ENCODE measurements around the gene THADA. TPM values are rescaled to one million over a fixed set of nuclear protein-coding genes. Genes with fewer than 3 reads are reported as not detected.

THADA gene
- total RNA-seq, 1 donor, result 39.4 TPM

GRCh38 chr2:43507137-43507536 lies 88.7 kb downstream of the THADA start:
- H3K9me3 ChIP-seq (ENCODE audit: low read depth, low read length), result no peaks in the 10 kb centered on the region
- DNase-seq (ENCODE audit: insufficient read length, low spot score, missing footprints), result no peak
- H3K79me2 ChIP-seq (ENCODE audit: insufficient read depth, low read length), result no peaks in the 10 kb centered on the region
- no peak for TF ChIP-seq CTCF (IDR thresholded peaks at IDR 0.05; ENCODE audit: extremely low read depth, low read depth, low read length)
- H3K27ac ChIP-seq (ENCODE audit: low read depth, low read length), result no peak overlapping the region
- no peaks in the 10 kb centered on the region for H4K20me1 ChIP-seq (ENCODE audit: insufficient read depth, low read length)
- H3K36me3 ChIP-seq (ENCODE audit: insufficient read depth, low read length), result peaks cover 25% of the 10 kb centered on the region
- no peaks in the 10 kb centered on the region for H3K27me3 ChIP-seq (ENCODE audit: insufficient read depth, low read length)
- no peak overlapping the region for H3K4me3 ChIP-seq (ENCODE audit: insufficient read depth, low read length)
- no peak overlapping the region for H3K4me2 ChIP-seq (ENCODE audit: insufficient read depth, low read length)
- H2AFZ ChIP-seq (ENCODE audit: low read length), result no peak overlapping the region
- H3K4me1 ChIP-seq (ENCODE audit: insufficient read depth, low read length), result peaks cover 4% of the 10 kb centered on the region

- Histone ChIP-seq H3K4me2 (ENCODE audit: insufficient read depth, low read length) (no peak overlapping the region), H3K27ac (ENCODE audit: low read depth, low read length) (no peak overlapping the region), H3K4me3 (ENCODE audit: insufficient read depth, low read length) (no peak overlapping the region), H2AFZ (ENCODE audit: low read length) (no peak overlapping the region), H3K79me2 (ENCODE audit: insufficient read depth, low read length) (no peaks in the 10 kb centered on the region), H3K4me1 (ENCODE audit: insufficient read depth, low read length) (no peaks in the 10 kb centered on the region), H3K36me3 (ENCODE audit: insufficient read depth, low read length) (peaks cover 13% of the 10 kb centered on the region), H3K9me3 (ENCODE audit: low read depth, low read length) (no peaks in the 10 kb centered on the region), H4K20me1 (ENCODE audit: insufficient read depth, low read length) (no peaks in the 10 kb centered on the region), H3K27me3 (ENCODE audit: insufficient read depth, low read length) (no peaks in the 10 kb centered on the region)
- TF ChIP-seq CTCF (IDR thresholded peaks at IDR 0.05; ENCODE audit: extremely low read depth, low read depth, low read length), result no peak
- DNase-seq (ENCODE audit: insufficient read length, low spot score, missing footprints), result no peak
Observed at GRCh38 chr2:43495727-43496126, 100.1 kb downstream of the THADA start.

- no peaks in the 10 kb centered on the region for H3K27me3 ChIP-seq (ENCODE audit: insufficient read depth, low read length)
- DNase-seq (ENCODE audit: insufficient read length, low spot score, missing footprints), result no peak
- H3K4me3 ChIP-seq (ENCODE audit: insufficient read depth, low read length), result no peak overlapping the region
- no peaks in the 10 kb centered on the region for H3K4me1 ChIP-seq (ENCODE audit: insufficient read depth, low read length)
- no peak for TF ChIP-seq CTCF (IDR thresholded peaks at IDR 0.05; ENCODE audit: extremely low read depth, low read depth, low read length)
- peaks cover 12% of the 10 kb centered on the region for H3K36me3 ChIP-seq (ENCODE audit: insufficient read depth, low read length)
- H3K4me2 ChIP-seq (ENCODE audit: insufficient read depth, low read length), result no peak overlapping the region
- H3K79me2 ChIP-seq (ENCODE audit: insufficient read depth, low read length), result no peaks in the 10 kb centered on the region
- no peaks in the 10 kb centered on the region for H4K20me1 ChIP-seq (ENCODE audit: insufficient read depth, low read length)
- H2AFZ ChIP-seq (ENCODE audit: low read length), result no peak overlapping the region
- no peak overlapping the region for H3K27ac ChIP-seq (ENCODE audit: low read depth, low read length)
- H3K9me3 ChIP-seq (ENCODE audit: low read depth, low read length), result no peaks in the 10 kb centered on the region
Observed at GRCh38 chr2:43493954-43494353, 101.9 kb downstream of the THADA start.

GRCh38 chr2:43491065-43491639 lies 104.7 kb downstream of the THADA start:
- no peaks in the 10 kb centered on the region for H3K79me2 ChIP-seq (ENCODE audit: insufficient read depth, low read length)
- no peaks in the 10 kb centered on the region for H4K20me1 ChIP-seq (ENCODE audit: insufficient read depth, low read length)
- H3K4me1 ChIP-seq (ENCODE audit: insufficient read depth, low read length), result no peaks in the 10 kb centered on the region
- H2AFZ ChIP-seq (ENCODE audit: low read length), result no peak overlapping the region
- H3K9me3 ChIP-seq (ENCODE audit: low read depth, low read length), result no peaks in the 10 kb centered on the region
- H3K27ac ChIP-seq (ENCODE audit: low read depth, low read length), result no peak overlapping the region
- H3K27me3 ChIP-seq (ENCODE audit: insufficient read depth, low read length), result no peaks in the 10 kb centered on the region
- H3K36me3 ChIP-seq (ENCODE audit: insufficient read depth, low read length), result no peaks in the 10 kb centered on the region
- no peak for TF ChIP-seq CTCF (IDR thresholded peaks at IDR 0.05; ENCODE audit: extremely low read depth, low read depth, low read length)
- no peak overlapping the region for H3K4me2 ChIP-seq (ENCODE audit: insufficient read depth, low read length)
- DNase-seq (ENCODE audit: insufficient read length, low spot score, missing footprints), result no peak
- H3K4me3 ChIP-seq (ENCODE audit: insufficient read depth, low read length), result no peak overlapping the region

Data from osteoblast (primary cell).